GM21515 (cell line): ENCODE data around the gene INPP4B.
"Not testable (repeated sequence)": the region's sequence is repeated elsewhere in the genome, so short reads cannot be mapped to it uniquely, and the experiment has no call there.

Experiments
- ATAC-seq: cut with Tn5 transposase; IDR thresholded peaks from one replicate; pipeline ENCODE4 v1.9.1; 2021; ENCODE audit not compliant: unreplicated experiment

Gene INPP4B

GRCh38 chr4:142419712-142420111 lies 426.4 kb downstream of the INPP4B start:
- no peak for ATAC-seq

DNA sequence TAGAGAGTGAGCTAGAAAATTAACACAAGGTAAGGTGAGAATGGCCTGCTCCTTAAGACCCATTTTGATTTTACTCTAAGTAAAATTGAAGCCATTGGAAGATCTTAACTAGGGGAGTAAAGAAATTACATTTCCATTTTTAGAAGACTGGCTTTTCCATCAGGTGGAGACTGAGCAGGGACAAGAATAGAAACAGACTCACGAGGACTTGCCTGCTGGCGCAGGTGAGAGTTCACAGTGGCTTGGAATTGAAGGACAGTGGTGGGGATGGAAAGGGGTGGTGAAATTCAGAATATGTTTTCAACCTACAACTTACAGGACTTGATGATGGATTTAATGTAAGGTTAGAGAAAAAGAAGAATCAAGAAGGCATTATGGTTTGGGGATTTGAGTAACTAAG lies 427.4 kb downstream of the INPP4B start:
- ATAC-seq, result no peak

GRCh38 chr4:142416711-142417275 lies 429.3 kb downstream of the INPP4B start:
- no peak for ATAC-seq

GRCh38 chr4:142416121-142416520 lies 430.0 kb downstream of the INPP4B start:
- no peak for ATAC-seq

GRCh38 chr4:142414366-142414990 lies 431.6 kb downstream of the INPP4B start:
- ATAC-seq, result no peak

DNA sequence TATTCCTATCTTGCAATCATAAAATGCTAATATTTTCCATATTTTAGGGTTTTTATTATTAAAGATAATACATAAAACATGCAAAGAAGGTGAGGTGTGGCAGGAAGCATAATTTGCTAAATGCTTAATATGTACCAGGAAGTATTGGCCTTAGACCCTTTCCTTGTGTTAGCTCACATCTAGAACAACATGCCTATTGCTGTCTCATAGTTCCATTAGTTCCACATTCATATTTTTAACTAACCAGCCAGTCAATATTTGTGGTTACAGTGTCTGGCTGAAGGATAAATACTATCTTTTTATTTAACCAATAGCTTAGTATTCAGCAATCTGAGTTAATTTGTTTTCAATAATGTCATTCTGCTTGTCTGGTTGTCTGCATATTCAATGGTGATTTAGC lies 432.6 kb downstream of the INPP4B start:
- ATAC-seq, result no peak

- ATAC-seq, result no peak
These were observed 434.1 kb downstream of the INPP4B start for GRCh38 chr4:142411993-142412392.

DNA sequence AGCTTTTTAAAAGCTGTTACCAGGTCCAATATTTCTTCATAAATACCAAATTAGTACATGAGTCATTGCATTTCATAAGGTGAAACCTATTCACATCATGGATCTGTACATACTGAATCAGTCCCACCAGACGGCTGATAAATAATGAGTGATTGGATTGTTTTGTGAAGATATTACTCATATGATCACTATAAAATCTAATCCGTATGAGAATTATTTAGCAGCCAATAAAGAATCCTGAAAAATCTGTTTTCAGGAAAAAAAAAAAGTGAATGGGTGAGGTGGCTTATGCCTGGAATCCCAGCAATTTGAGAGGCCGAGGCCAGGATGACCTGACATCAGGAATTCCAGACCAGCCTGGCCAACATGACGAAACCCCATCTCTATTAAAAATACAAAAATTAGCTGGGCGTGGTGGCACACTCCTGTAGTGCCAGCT lies 438.1 kb downstream of the INPP4B start:
- ATAC-seq, result no peak

DNA sequence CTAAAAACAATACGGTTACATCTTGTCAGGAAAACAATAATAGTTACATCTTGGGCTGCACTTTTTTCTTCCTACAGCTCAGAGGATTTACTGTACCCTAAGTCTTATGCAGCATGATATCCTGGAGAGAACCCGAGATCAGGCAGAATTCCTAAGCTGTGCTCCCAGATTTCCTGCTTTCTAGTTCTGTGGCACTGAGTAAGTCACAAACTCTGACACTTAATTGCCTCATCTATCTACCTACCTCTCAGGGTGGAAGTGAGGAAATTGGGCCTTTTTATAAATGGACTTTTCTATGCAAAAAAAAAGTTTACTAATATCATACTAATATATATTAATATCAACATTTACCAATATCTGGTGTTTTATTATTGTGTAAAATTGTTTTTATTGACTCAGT lies 438.5 kb downstream of the INPP4B start:
- ATAC-seq, result no peak

GRCh38 chr4:142406917-142407501 lies 439.1 kb downstream of the INPP4B start:
- ATAC-seq, result no peak

DNA sequence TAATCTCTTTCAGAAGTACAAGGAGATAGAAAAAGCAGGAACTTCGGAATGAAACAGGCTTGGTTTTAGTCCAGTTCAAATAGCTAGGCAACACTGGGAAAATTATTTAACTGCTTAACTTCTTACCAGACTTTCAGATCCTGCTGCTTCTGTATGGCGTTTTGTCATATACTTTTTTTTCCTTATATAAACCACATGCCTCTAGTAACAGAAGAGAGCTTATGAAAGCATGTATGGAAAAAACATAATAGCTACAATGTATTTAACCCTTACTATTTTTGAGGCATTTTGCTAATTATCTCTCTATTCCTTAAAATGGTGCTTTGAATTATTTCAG lies 439.6 kb downstream of the INPP4B start:
- no peak for ATAC-seq

- peak; percentile 44 for ATAC-seq
These were observed 440.2 kb downstream of the INPP4B start for GRCh38 chr4:142405695-142406498.

GRCh38 chr4:142405021-142405694 lies 440.9 kb downstream of the INPP4B start:
- peak; percentile 65 for ATAC-seq

DNA sequence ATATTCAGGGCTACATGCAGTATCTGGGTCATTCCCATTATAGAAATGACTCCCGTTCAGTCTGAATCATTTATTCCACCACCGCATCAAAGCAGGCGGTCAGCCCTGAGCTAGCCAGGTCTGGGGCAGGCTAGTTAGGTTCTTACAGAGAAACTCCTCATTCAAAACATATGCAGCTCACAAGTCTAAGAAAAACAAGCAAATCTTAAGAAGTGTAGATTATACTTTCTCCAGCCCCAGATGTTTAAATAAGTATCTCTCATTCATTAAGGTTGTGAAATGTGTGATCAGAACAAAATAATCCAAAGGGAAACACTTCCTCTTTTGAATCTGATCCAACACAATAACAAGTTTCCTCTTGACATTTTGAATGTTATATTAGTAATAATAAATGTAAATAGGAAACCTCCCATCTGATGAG lies 441.9 kb downstream of the INPP4B start:
- no peak for ATAC-seq

GRCh38 chr4:142402900-142403299 lies 443.2 kb downstream of the INPP4B start:
- no peak for ATAC-seq

- ATAC-seq, result no peak
These were observed 443.9 kb downstream of the INPP4B start for GRCh38 chr4:142402156-142402555.

- ATAC-seq, result not testable (repeated sequence)
These were observed 448.6 kb downstream of the INPP4B start for GRCh38 chr4:142397364-142397991.

GRCh38 chr4:142396279-142396678 lies 449.8 kb downstream of the INPP4B start:
- no peak for ATAC-seq

GRCh38 chr4:142393127-142393526 lies 453.0 kb downstream of the INPP4B start:
- no peak for ATAC-seq

GRCh38 chr4:142386856-142387255 lies 459.2 kb downstream of the INPP4B start:
- ATAC-seq, result no peak

- no peak for ATAC-seq
These were observed 459.7 kb downstream of the INPP4B start for GRCh38 chr4:142386449-142386848.
